Measurements from ENCODE around the gene KCNG2. TPM values are rescaled to one million over a fixed set of nuclear protein-coding genes. Genes with fewer than 3 reads are reported as not detected.

The KCNG2 gene
- total RNA-seq, 1 experiment from 2014 or later: not detected

- H3K36me3 ChIP-seq (ENCODE audit: control insufficient read depth in 1 of 2, insufficient read depth in 2 of 2, low read length in 2 of 2): no peaks in the 10 kb centered on the region
- no peak overlapping the region for H3K4me3 ChIP-seq (replicated peaks in 1 of 2; ENCODE audit: low read depth in 1 of 2, low read length in 2 of 2)
- H2AFZ ChIP-seq (ENCODE audit: low read depth, low read length, poor library complexity, severe bottlenecking): no peak overlapping the region
- no peak for ATAC-seq
- CTCF ChIA-PET: no interaction called here
- H3K9me2 ChIP-seq (ENCODE audit: insufficient read depth): no peaks in the 10 kb centered on the region
- no peak for TF ChIP-seq CEBPB (IDR thresholded peaks at IDR 0.05; ENCODE audit: low read depth)
- TF ChIP-seq CTCF (IDR thresholded peaks at IDR 0.05 in 2 of 3, conservative IDR thresholded peaks at IDR 0.05 in 1 of 3; ENCODE audit: borderline replicate concordance in 1 of 3, insufficient read depth in 1 of 3, low read depth in 2 of 3, low read length in 2 of 3): no peak
- TF ChIP-seq EGR1 (IDR thresholded peaks at IDR 0.05; ENCODE audit: low read depth): no peak
- no peak for TF ChIP-seq EZH2phosphoT487 (IDR thresholded peaks at IDR 0.05; ENCODE audit: borderline replicate concordance)
- no peak for TF ChIP-seq POLR2A (IDR thresholded peaks at IDR 0.05; ENCODE audit: borderline replicate concordance, extremely low read depth, insufficient read depth, insufficient read length)
- no peak for TF ChIP-seq ZNF274 (IDR thresholded peaks at IDR 0.05; ENCODE audit: low read depth, low read length)
- no peak for TF ChIP-seq YY1 (IDR thresholded peaks at IDR 0.05; ENCODE audit: extremely low read depth, insufficient replicate concordance, low read depth, low read length)
- no peaks in the 10 kb centered on the region for H4K20me1 ChIP-seq (ENCODE audit: insufficient read depth)
- no peak overlapping the region for H3K9ac ChIP-seq (ENCODE audit: low read length)
- DNase-seq (ENCODE audit: low read depth, low spot score): no peak
- POLR2A ChIA-PET: no interaction called here
- no peaks in the 10 kb centered on the region for H3K9me3 ChIP-seq (ENCODE audit: control insufficient read depth in 1 of 2, insufficient read depth in 1 of 2, low read depth in 1 of 2, low read length in 2 of 2)
- intact Hi-C loops (cut with micrococcal nuclease): no loop called here
- H3K4me2 ChIP-seq (ENCODE audit: low read length): no peak overlapping the region
- RAD21 ChIA-PET (ENCODE audit: low non-redundant PET in 1 of 2, low total read pairs in 2 of 2, uncharacterized antibody in 2 of 2, unreplicated experiment in 2 of 2): no interaction called here
- H3K27me3 ChIP-seq (ENCODE audit: insufficient read depth, low read length): no peaks in the 10 kb centered on the region
- no peaks in the 10 kb centered on the region for H3K79me2 ChIP-seq (ENCODE audit: insufficient read depth, low read length)
- no TSS peak for BruUV-seq (replicated peaks)
- peaks cover 0 to 11% of the 10 kb centered on the region in 2 experiments; a peak in 1 of 4 replicates for H3K4me1 ChIP-seq (ENCODE audit: control insufficient read depth in 1 of 2, insufficient read depth in 2 of 2, low read length in 2 of 2)
- H3K27ac ChIP-seq (ENCODE audit: low read depth, low read length): no peak overlapping the region
These were observed 44.2 kb downstream of the KCNG2 start for GRCh38 chr18:79841936-79842335.

DNA sequence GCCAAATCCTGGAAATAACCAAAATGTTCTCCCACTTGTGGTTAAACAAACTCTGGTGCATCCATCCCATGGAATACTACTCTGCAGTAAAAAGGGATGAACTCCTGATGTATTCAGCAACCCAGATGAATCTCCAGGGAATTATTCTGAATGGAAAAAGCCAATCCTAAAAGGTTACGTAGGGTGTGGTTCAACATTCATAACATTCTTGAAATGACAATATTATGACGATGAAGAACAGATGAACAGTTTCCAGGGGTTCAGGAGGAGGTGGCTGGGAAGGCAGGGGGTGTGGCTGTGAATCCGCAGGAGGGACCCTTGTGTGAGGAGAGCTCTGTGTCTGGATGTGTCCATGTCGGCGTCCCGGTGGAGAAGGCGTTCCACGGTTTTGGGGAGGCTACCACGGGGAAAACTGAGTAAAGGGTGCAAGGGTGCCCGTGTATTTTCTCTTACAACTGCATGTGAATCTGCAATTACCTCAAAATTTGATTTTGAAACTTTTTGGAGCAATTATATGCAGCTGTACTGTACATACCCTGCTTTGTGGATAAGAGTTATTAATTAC is 47.3 kb downstream of the KCNG2 start:
- CTCF ChIA-PET: no interaction called here
- Histone ChIP-seq H4K20me1 (ENCODE audit: insufficient read depth) (no peaks in the 10 kb centered on the region), H3K79me2 (ENCODE audit: insufficient read depth, low read length) (no peaks in the 10 kb centered on the region), H2AFZ (ENCODE audit: low read depth, low read length, poor library complexity, severe bottlenecking) (no peak overlapping the region), H3K27me3 (ENCODE audit: insufficient read depth, low read length) (no peaks in the 10 kb centered on the region), H3K9ac (ENCODE audit: low read length) (no peak overlapping the region), H3K9me3 (ENCODE audit: control insufficient read depth in 1 of 2, insufficient read depth in 1 of 2, low read depth in 1 of 2, low read length in 2 of 2) (no peaks in the 10 kb centered on the region), H3K4me3 (replicated peaks in 1 of 2; ENCODE audit: low read depth in 1 of 2, low read length in 2 of 2) (no peak overlapping the region; a peak in 1 of 4 replicates), H3K4me1 (ENCODE audit: control insufficient read depth in 1 of 2, insufficient read depth in 2 of 2, low read length in 2 of 2) (peaks cover 0 to 11% of the 10 kb centered on the region in 2 experiments; a peak in 1 of 4 replicates), H3K36me3 (ENCODE audit: control insufficient read depth in 1 of 2, insufficient read depth in 2 of 2, low read length in 2 of 2) (no peaks in the 10 kb centered on the region), H3K9me2 (ENCODE audit: insufficient read depth) (no peaks in the 10 kb centered on the region), H3K4me2 (ENCODE audit: low read length) (peak overlapping the region; percentile 18), H3K27ac (ENCODE audit: low read depth, low read length) (no peak overlapping the region)
- no peak for ATAC-seq
- BruUV-seq (replicated peaks): no TSS peak
- TF ChIP-seq, protein P1, sequence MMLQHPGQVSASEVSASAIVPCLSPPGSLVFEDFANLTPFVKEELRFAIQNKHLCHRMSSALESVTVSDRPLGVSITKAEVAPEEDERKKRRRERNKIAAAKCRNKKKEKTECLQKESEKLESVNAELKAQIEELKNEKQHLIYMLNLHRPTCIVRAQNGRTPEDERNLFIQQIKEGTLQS (IDR thresholded peaks at IDR 0.05): no peak
- no peak for TF ChIP-seq JUND (IDR thresholded peaks at IDR 0.05)
- no peak for TF ChIP-seq TCF7L2 (IDR thresholded peaks at IDR 0.05; ENCODE audit: borderline replicate concordance, extremely low read depth, insufficient read depth, insufficient read length)
- no peak for TF ChIP-seq ZNF274 (IDR thresholded peaks at IDR 0.05; ENCODE audit: low read depth, low read length)
- no peak for TF ChIP-seq CTCF (IDR thresholded peaks at IDR 0.05 in 2 of 3, conservative IDR thresholded peaks at IDR 0.05 in 1 of 3; ENCODE audit: borderline replicate concordance in 1 of 3, insufficient read depth in 1 of 3, low read depth in 2 of 3, low read length in 2 of 3)
- TF ChIP-seq CBX3 (IDR thresholded peaks at IDR 0.05; ENCODE audit: low read depth): no peak
- TF ChIP-seq, protein P2, sequence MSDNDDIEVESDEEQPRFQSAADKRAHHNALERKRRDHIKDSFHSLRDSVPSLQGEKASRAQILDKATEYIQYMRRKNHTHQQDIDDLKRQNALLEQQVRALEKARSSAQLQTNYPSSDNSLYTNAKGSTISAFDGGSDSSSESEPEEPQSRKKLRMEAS (IDR thresholded peaks at IDR 0.05): no peak
- no peak for TF ChIP-seq EGR1 (IDR thresholded peaks at IDR 0.05; ENCODE audit: low read depth)
- no peak for TF ChIP-seq SRF (IDR thresholded peaks at IDR 0.05; ENCODE audit: low read depth)
- TF ChIP-seq FOSL1 (IDR thresholded peaks at IDR 0.05; ENCODE audit: low read depth): no peak
- no peak for TF ChIP-seq ZFX (IDR thresholded peaks at IDR 0.05)
- no peak for TF ChIP-seq ELF1 (IDR thresholded peaks at IDR 0.05; ENCODE audit: borderline replicate concordance, low read depth)
- RAD21 ChIA-PET (ENCODE audit: low non-redundant PET in 1 of 2, low total read pairs in 2 of 2, uncharacterized antibody in 2 of 2, unreplicated experiment in 2 of 2): no interaction called here
- intact Hi-C loops (cut with micrococcal nuclease): no loop called here
- no peak for DNase-seq (ENCODE audit: low read depth, low spot score)
- POLR2A ChIA-PET: no interaction called here

Measured in HCT116 (cell line).